Mucosa of descending colon (tissue), 3 donors: ENCODE data around the gene PRPF40B. TPM values are rescaled to one million over a fixed set of nuclear protein-coding genes. Genes with fewer than 3 reads are reported as not detected.
A peak's percentile ranks its signal among the peaks of the same experiment; 100 is the strongest.

Source experiments
- ATAC-seq: fragments of 200-7000 bp; cut with Tn5 transposase; one replicate; pipeline ENCODE4 v1.9.1; 2020; ENCODE audit warnings: mild to moderate bottlenecking, moderate library complexity
- DNase-seq, 3 donors: peaks; one replicate each; pipeline ENCODE4 v3.0.0-alpha.2; 2020
- H3K36me3 ChIP-seq: fragments of 200-600 bp; one replicate; pipeline ENCODE4 v1.8.0; 2021; ENCODE audit warnings: low read depth, mild to moderate bottlenecking
- H3K4me1 ChIP-seq: fragments of 200-600 bp; one replicate; pipeline ENCODE4 v1.8.0; 2021; ENCODE audit warnings: low read depth, mild to moderate bottlenecking
- H3K4me3 ChIP-seq: fragments of 200-600 bp; one replicate; pipeline ENCODE4 v1.8.0; 2021; ENCODE audit warnings: mild to moderate bottlenecking
- H3K9me3 ChIP-seq: fragments of 200-600 bp; one replicate; pipeline ENCODE4 v1.8.0; 2021; ENCODE audit warnings: mild to moderate bottlenecking
- CTCF ChIP-seq: fragments of 200-600 bp; IDR thresholded peaks from one replicate; pipeline ENCODE4 v1.8.0; 2022; ENCODE audit warnings: antibody characterized with exemption, mild to moderate bottlenecking
- intact Hi-C, 2 donors: fragments of 100-400 bp; cut with DNase I in 1 of 2; cut with micrococcal nuclease in 1 of 2; formaldehyde crosslinking; loops; one replicate each; pipeline versions ENCODE4 v1.11.0 to v1.11.1; 2022; cut with DNase I, micrococcal nuclease
- total RNA-seq, 3 donors: library from RNA; stranded (reverse); fragmentation: NEBNext Ultra II Directional in 2 of 3; extraction: Animal tissue kit (Norgen Biotek cat#: 25700) in 2 of 3; gene quantifications; one replicate each; pipeline versions ENCODE4 v1.2.1 to v1.2.4, GENCODE V29; 2021 to 2023
- donor health status: DM: no; HTN: no; CAD: no; lungs with moderate emphysema.
- donor health status: DM: no; HTN: no; CAD: no.
- donor health status: DM: no; HTN: yes; CAD: no.

The PRPF40B gene
- total RNA-seq, 3 donors from 2014 or later, result 11.5 to 27.2 (median 12.7) TPM

DNA sequence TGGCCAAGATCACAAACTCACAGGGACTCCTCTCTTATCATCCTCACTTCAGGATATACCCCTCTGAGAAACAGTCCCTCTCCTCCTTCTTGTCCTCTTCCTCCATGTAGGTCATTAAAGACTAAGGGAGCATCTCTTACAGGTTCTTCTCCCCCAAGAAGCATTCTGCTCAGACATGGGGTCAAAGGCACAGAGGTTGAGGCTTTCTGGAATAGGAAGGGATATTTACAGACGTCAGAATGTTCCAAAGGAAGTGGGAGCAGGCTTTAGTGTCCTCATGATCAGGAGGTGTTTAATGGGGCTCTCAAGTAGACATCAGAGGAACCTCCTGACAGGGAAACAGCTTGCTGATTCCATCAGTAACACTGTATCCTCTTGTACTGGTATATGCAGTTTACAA, 36.4 kb downstream of the PRPF40B start:
- peaks cover 9% of the 10 kb centered on the region for H3K4me1 ChIP-seq
- no peaks in the 10 kb centered on the region for H3K36me3 ChIP-seq
- DNase-seq (no peak), ATAC-seq (no peak)
- no peak overlapping the region for H3K4me3 ChIP-seq
- intact Hi-C loops, result no loop called here
- no peaks in the 10 kb centered on the region for H3K9me3 ChIP-seq
- TF ChIP-seq CTCF, result no peak

- no peak for TF ChIP-seq CTCF
- no peaks in the 10 kb centered on the region for H3K36me3 ChIP-seq
- H3K4me1 ChIP-seq, result peaks cover 10% of the 10 kb centered on the region
- H3K9me3 ChIP-seq, result no peaks in the 10 kb centered on the region
- DNase-seq (no peak), ATAC-seq (no peak)
- no peak overlapping the region for H3K4me3 ChIP-seq
- intact Hi-C loops, result no loop called here
Measured at GRCh38 chr12:49661191-49661590, 37.8 kb downstream of the PRPF40B start.

DNA sequence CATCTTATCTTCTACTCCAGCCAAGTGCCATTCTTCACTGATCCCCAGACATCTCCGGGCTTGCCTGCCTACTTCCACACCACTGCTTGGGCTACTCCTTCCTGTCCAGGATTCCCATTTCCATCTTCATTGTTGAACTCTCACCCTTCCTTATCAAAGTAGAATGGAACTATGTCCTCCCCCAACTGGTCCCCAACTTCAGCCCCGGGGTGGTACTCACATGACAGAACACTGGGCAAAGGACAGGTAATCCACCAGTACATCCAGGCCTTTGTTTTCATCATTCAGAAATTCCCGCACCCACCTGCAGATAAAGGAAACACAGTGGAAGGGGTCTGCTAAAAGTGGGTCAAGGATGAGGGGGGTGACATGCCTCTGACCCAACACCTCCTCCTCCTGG, 38.4 kb downstream of the PRPF40B start:
- intact Hi-C loops, result no loop called here
- no peak overlapping the region for H3K4me3 ChIP-seq
- no peaks in the 10 kb centered on the region for H3K9me3 ChIP-seq
- H3K4me1 ChIP-seq, result peaks cover 10% of the 10 kb centered on the region
- TF ChIP-seq CTCF, result no peak
- H3K36me3 ChIP-seq, result no peaks in the 10 kb centered on the region
- ATAC-seq (no peak), DNase-seq (no peak)

GRCh38 chr12:49662998-49663843, 39.9 kb downstream of the PRPF40B start:
- peak; percentile 90 for ATAC-seq
- no peak for TF ChIP-seq CTCF
- no peaks in the 10 kb centered on the region for H3K9me3 ChIP-seq
- no peaks in the 10 kb centered on the region for H3K36me3 ChIP-seq
- H3K4me3 ChIP-seq, result no peak overlapping the region
- intact Hi-C loops, result no loop called here
- peaks cover 10% of the 10 kb centered on the region for H3K4me1 ChIP-seq
- DNase-seq, result peak; percentile 55 to 77 (median 65)

DNA sequence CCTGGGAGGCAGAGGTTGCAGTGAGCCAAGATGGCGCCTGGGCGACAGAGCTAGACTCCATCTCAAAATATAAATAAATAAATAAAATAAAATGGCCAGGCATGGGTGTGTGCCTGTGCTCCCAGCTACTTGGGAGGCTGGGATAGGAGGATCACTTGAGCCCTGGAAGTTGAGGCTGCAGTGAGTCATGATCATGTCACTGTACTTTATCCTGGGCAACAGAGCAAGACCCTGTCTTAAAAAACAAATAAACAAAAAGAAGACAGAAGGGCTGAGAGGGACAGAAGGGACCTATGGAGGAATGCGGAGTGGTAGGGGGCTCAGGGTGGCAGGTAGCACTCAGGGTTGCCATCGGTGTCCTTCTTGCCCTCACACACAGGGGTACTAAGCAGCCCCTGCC, 40.8 kb downstream of the PRPF40B start:
- intact Hi-C loops, result no loop called here
- H3K9me3 ChIP-seq, result no peaks in the 10 kb centered on the region
- H3K4me1 ChIP-seq, result peaks cover 10% of the 10 kb centered on the region
- no peak for DNase-seq
- no peak for TF ChIP-seq CTCF
- no peak for ATAC-seq
- no peaks in the 10 kb centered on the region for H3K36me3 ChIP-seq
- H3K4me3 ChIP-seq, result no peak overlapping the region
